ENCODE measurements around the gene NUCKS1. TPM values are rescaled to one million over a fixed set of nuclear protein-coding genes. Genes with fewer than 3 reads are reported as not detected.

NUCKS1 gene
- total RNA-seq, 1 experiment from 2014 or later: 427 TPM

- Histone ChIP-seq H2BK5ac (ENCODE audit: insufficient read length, low read length) (no peak overlapping the region), H2AFZ (ENCODE audit: low read length) (no peak overlapping the region), H3K27ac (ENCODE audit: insufficient read length, low read depth, low read length) (no peak overlapping the region), H3K4me1 (ENCODE audit: insufficient read depth, low read length) (no peaks in the 10 kb centered on the region), H3K56ac (ENCODE audit: insufficient read length, low read depth, low read length) (no peak overlapping the region), H2AK5ac (ENCODE audit: insufficient read length, low read length) (no peak overlapping the region), H3K23me2 (ENCODE audit: insufficient read length, low read depth, low read length, poor library complexity, severe bottlenecking) (no peaks in the 10 kb centered on the region), H3K79me1 (ENCODE audit: insufficient read depth, low read depth, low read length, poor library complexity, severe bottlenecking) (no peaks in the 10 kb centered on the region), H4K91ac (ENCODE audit: insufficient read length, low read depth, low read length) (no peak overlapping the region), H3K4ac (ENCODE audit: low read depth, low read length) (no peak overlapping the region), H3T11ph (ENCODE audit: low read length) (no peak overlapping the region), H3K23ac (ENCODE audit: insufficient read length, low read depth, low read length) (no peak overlapping the region), H3K4me2 (ENCODE audit: insufficient read depth, insufficient read length, low read length) (no peak overlapping the region), H2BK12ac (ENCODE audit: insufficient read length, low read depth, low read length) (no peak overlapping the region), H3K9me3 (ENCODE audit: control insufficient read depth, low read depth, low read length) (no peaks in the 10 kb centered on the region), H2BK15ac (ENCODE audit: low read depth, low read length) (no peak overlapping the region), H3K18ac (ENCODE audit: insufficient read length, low read depth, low read length) (no peak overlapping the region), H4K8ac (replicated peaks; ENCODE audit: insufficient read length, low read depth, low read length) (no peak overlapping the region), H3K79me2 (ENCODE audit: insufficient read depth, low read length) (no peaks in the 10 kb centered on the region), H2BK120ac (ENCODE audit: low read depth, low read length, poor library complexity, severe bottlenecking) (no peak overlapping the region), H3K27me3 (ENCODE audit: insufficient read depth, low read length) (no peaks in the 10 kb centered on the region), H2BK20ac (ENCODE audit: low read depth, low read length, poor library complexity, severe bottlenecking) (no peak overlapping the region), H3K14ac (ENCODE audit: insufficient read depth, low read length) (no peak overlapping the region), H3K9ac (ENCODE audit: extremely low read depth, insufficient read length, low read length) (no peak overlapping the region), H4K20me1 (ENCODE audit: control insufficient read depth, insufficient read depth, insufficient read length) (no peaks in the 10 kb centered on the region), H4K5ac (ENCODE audit: insufficient read length, low read depth, low read length) (no peak overlapping the region)
- no peaks in the 10 kb centered on the region for H3K9me3 Mint-ChIP-seq
- H3K27ac Mint-ChIP-seq: no peak overlapping the region
- DNase-seq: no peak
- peaks cover 11 to 47% (median 45%) of the 10 kb centered on the region in 3 experiments for H3K36me3 Mint-ChIP-seq (ENCODE audit: insufficient read depth in 1 of 3, low read depth in 3 of 3)
- no CpG with 5 or more reads among the region's 5 CpGs for WGBS (ENCODE audit: extremely low coverage, insufficient read length, low lambda C conversion rate)
- no peak for TF ChIP-seq CTCF (conservative IDR thresholded peaks at IDR 0.05)
- no peaks in the 10 kb centered on the region for H3K27me3 Mint-ChIP-seq (ENCODE audit: low read depth)
- H3K4me3 Mint-ChIP-seq: no peak overlapping the region
- H3K4me1 Mint-ChIP-seq: peaks cover 6 to 8% of the 10 kb centered on the region in 2 experiments
These were observed 48.6 kb upstream of the NUCKS1 start for GRCh38 chr1:205798577-205798976.

All from H9 (cell line).